ENCODE results near the gene BDH1.

Gene BDH1

DNA sequence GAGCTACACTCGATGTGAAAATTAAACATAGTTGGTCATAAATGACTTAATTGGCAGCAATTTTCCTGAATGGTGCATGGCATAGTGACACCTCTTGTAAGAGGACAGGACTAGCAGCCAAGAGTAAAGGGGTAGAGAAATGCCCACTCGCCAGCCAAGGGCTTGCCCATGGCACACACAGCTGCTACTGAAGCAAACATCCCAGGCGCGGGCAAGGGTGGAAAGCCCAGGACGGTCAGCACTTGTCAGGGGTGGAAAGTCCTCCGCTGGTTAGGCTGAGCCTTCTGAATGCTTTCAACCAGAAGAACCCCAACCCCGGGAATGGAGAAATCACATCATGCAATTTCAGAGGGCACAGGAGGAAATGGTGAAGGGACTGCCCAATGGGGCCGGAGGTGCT, 31.6 kb downstream of the BDH1 start:
- Histone ChIP-seq H3K36me3 (replicated peaks; ENCODE audit: insufficient read depth, low read length) (peaks cover 13% of the 10 kb centered on the region; the same call in 1 of the 2 replicates), H3K79me2 (ENCODE audit: low read length) (no peaks in the 10 kb centered on the region), H3K4me2 (ENCODE audit: low read depth, low read length) (no peak overlapping the region), H3K9me3 (replicated peaks; ENCODE audit: insufficient read depth, low read length) (no peaks in the 10 kb centered on the region), H2AFZ (ENCODE audit: low read length) (no peak overlapping the region), H3K9me2 (replicated peaks; ENCODE audit: insufficient read depth, low read length) (no peaks in the 10 kb centered on the region), H4K20me1 (ENCODE audit: insufficient read depth, low read length) (no peaks in the 10 kb centered on the region), H3K4me1 (ENCODE audit: low read length) (no peaks in the 10 kb centered on the region), H3K4me3 (ENCODE audit: low read length) (no peak overlapping the region), H3F3A (ENCODE audit: insufficient read depth, low read length) (no peaks in the 10 kb centered on the region), H3K27ac (ENCODE audit: low read length) (no peak overlapping the region), H3K9ac (ENCODE audit: low read length) (no peak overlapping the region), H3K27me3 (replicated peaks; ENCODE audit: insufficient read depth, low read length) (no peaks in the 10 kb centered on the region)
- TF ChIP-seq EZH2phosphoT487 (IDR thresholded peaks at IDR 0.05; ENCODE audit: low read length) (no peak), EZH2 (optimal IDR thresholded peaks at IDR 0.05; ENCODE audit: low read depth, low read length) (no peak)
- TF ChIP-seq, protein P1, sequence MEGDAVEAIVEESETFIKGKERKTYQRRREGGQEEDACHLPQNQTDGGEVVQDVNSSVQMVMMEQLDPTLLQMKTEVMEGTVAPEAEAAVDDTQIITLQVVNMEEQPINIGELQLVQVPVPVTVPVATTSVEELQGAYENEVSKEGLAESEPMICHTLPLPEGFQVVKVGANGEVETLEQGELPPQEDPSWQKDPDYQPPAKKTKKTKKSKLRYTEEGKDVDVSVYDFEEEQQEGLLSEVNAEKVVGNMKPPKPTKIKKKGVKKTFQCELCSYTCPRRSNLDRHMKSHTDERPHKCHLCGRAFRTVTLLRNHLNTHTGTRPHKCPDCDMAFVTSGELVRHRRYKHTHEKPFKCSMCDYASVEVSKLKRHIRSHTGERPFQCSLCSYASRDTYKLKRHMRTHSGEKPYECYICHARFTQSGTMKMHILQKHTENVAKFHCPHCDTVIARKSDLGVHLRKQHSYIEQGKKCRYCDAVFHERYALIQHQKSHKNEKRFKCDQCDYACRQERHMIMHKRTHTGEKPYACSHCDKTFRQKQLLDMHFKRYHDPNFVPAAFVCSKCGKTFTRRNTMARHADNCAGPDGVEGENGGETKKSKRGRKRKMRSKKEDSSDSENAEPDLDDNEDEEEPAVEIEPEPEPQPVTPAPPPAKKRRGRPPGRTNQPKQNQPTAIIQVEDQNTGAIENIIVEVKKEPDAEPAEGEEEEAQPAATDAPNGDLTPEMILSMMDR (IDR thresholded peaks at IDR 0.05; ENCODE audit: low read length): no peak
- DNase-seq: no peak

DNA sequence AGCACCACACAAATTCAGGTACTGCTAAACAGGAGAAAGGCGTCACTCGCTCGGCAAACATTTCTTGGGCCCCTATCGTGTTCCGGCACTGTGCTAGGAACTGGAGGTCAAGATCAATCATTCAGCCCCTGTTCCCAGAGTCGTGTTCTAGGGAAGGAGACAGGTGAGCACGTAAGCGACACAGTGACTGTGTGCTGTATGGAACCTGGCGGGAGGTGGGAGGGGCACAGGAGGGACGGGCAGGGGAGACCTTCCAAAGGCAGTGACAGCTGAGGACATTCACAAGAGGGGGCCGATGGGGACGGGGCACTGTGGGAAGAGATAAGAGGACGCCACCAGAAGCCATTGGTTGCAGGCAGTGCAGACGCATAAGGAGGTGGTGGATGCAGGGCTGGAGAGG, 32.2 kb downstream of the BDH1 start:
- H3K4me2 ChIP-seq (ENCODE audit: low read depth, low read length): no peak overlapping the region
- no peak overlapping the region for H3K27ac ChIP-seq (ENCODE audit: low read length)
- no peak overlapping the region for H3K4me3 ChIP-seq (ENCODE audit: low read length)
- no peak overlapping the region for H2AFZ ChIP-seq (ENCODE audit: low read length)
- no peaks in the 10 kb centered on the region for H3K9me3 ChIP-seq (replicated peaks; ENCODE audit: insufficient read depth, low read length)
- no peaks in the 10 kb centered on the region for H3K27me3 ChIP-seq (replicated peaks; ENCODE audit: insufficient read depth, low read length)
- no peaks in the 10 kb centered on the region for H4K20me1 ChIP-seq (ENCODE audit: insufficient read depth, low read length)
- no peak for TF ChIP-seq EZH2phosphoT487 (IDR thresholded peaks at IDR 0.05; ENCODE audit: low read length)
- no peak for TF ChIP-seq EZH2 (optimal IDR thresholded peaks at IDR 0.05; ENCODE audit: low read depth, low read length)
- TF ChIP-seq, protein P1 (IDR thresholded peaks at IDR 0.05; ENCODE audit: low read length): no peak
- H3F3A ChIP-seq (ENCODE audit: insufficient read depth, low read length): no peaks in the 10 kb centered on the region
- H3K9me2 ChIP-seq (replicated peaks; ENCODE audit: insufficient read depth, low read length): no peaks in the 10 kb centered on the region
- H3K79me2 ChIP-seq (ENCODE audit: low read length): no peaks in the 10 kb centered on the region
- H3K4me1 ChIP-seq (ENCODE audit: low read length): no peaks in the 10 kb centered on the region
- no peak overlapping the region for H3K9ac ChIP-seq (ENCODE audit: low read length)
- H3K36me3 ChIP-seq (replicated peaks; ENCODE audit: insufficient read depth, low read length): peaks cover 11% of the 10 kb centered on the region; the same call in 1 of the 2 replicates
- DNase-seq: no peak

DNA sequence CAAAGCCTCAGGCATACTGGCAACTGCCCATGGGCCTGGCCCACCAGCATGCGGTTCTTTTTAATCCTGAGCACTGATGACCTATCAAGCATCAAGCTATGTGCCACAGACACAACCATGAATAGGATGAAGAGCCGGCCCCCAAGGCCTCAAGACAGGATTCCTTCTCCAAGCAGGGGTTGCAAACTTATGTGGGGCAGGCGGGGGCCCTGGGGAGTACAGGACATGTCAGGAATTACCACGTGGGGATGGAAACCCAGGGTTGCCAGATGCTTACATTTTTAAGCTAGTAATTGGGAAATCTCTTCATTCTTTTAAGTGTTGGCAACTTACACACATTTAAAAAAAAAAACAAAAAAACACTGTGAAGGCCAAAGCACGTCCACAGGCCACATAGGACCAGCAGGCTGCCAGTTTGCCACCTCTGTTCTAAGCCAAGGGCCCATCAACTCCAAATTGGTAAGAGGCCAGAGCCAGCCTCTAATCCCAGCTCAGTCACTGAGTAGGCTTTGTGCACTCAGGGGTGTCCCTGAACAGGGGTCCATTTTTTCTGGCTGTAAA, 32.8 kb downstream of the BDH1 start:
- TF ChIP-seq EZH2 (optimal IDR thresholded peaks at IDR 0.05; ENCODE audit: low read depth, low read length) (no peak), EZH2phosphoT487 (IDR thresholded peaks at IDR 0.05; ENCODE audit: low read length) (no peak)
- TF ChIP-seq, protein P1 (IDR thresholded peaks at IDR 0.05; ENCODE audit: low read length): no peak

More for the DNA sequence above, 32.8 kb downstream of the BDH1 start:
- Histone ChIP-seq H3K4me2 (ENCODE audit: low read depth, low read length) (no peak overlapping the region), H3K9me2 (replicated peaks; ENCODE audit: insufficient read depth, low read length) (no peaks in the 10 kb centered on the region), H3K9me3 (replicated peaks; ENCODE audit: insufficient read depth, low read length) (no peaks in the 10 kb centered on the region), H3K27ac (ENCODE audit: low read length) (no peak overlapping the region), H3K36me3 (replicated peaks; ENCODE audit: insufficient read depth, low read length) (0 out of 2 replicates have a peak, but pooled peaks cover 7% of the 10 kb centered on the region), H2AFZ (ENCODE audit: low read length) (no peak overlapping the region), H3K4me3 (ENCODE audit: low read length) (no peak overlapping the region), H4K20me1 (ENCODE audit: insufficient read depth, low read length) (no peaks in the 10 kb centered on the region), H3K4me1 (ENCODE audit: low read length) (no peaks in the 10 kb centered on the region), H3K79me2 (ENCODE audit: low read length) (no peaks in the 10 kb centered on the region), H3K27me3 (replicated peaks; ENCODE audit: insufficient read depth, low read length) (no peaks in the 10 kb centered on the region), H3K9ac (ENCODE audit: low read length) (no peak overlapping the region), H3F3A (ENCODE audit: insufficient read depth, low read length) (no peaks in the 10 kb centered on the region)
- DNase-seq: no peak

Measured in MM.1S (cell line).